Measurements from ENCODE around the gene BARX1.

GRCh38 chr9:93964685-93965084 is 9.5 kb upstream of the BARX1 start:
- no peak for TF ChIP-seq POLR2AphosphoS5 (IDR thresholded peaks at IDR 0.05; ENCODE audit: low read depth, low read length)
- no peak for TF ChIP-seq POLR2A (IDR thresholded peaks at IDR 0.05; ENCODE audit: low read depth, low read length)
